Stimulated activated CD4-positive, alpha-beta T cell treated with anti-CD3 and anti-CD28 coated beads, TNF-alpha, amount 100 ng/mL, for 1 hour (primary cell): ENCODE measurements around the gene SEC14L1.
"Not testable (repeated sequence)": the region's sequence is repeated elsewhere in the genome, so short reads cannot be mapped to it uniquely, and the experiment has no call there.

Source experiments
- DNase-seq, 3 donors: peaks; one replicate each; pipeline ENCODE4 v3.0.0-alpha.2; 2020; ENCODE audit warnings: low read depth in 3 of 3, low spot score in 1 of 3

Gene SEC14L1

GRCh38 chr17:77140878-77141767, at the start of gene SEC14L1:
Gene SEC14L1 (plus strand): TSS chr17:77140969. CDS start chr17:77143597, 2,628 bp downstream.
- DNase-seq = peak in 1 of 3 donors; percentile 12

DNA sequence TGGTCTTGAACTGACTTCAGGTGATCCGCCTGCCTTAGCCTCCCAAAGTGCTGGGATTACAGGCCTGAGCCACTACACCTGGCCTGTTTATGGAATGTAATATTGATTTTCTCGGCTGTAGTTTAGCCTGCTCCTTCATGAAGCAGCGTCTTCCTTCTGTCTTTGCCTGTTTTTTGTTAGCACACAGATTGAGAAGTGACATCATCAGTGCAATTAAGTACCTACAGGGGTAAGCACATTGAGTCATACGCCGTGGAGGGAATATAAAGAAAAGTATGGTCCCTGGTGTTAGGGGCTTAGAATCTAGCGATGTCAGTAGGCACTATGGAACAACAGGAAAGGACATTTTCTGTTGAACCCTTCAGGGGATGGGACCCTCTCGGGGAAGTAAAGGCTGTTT, 48.7 kb upstream of the SEC14L1 start:
- DNase-seq = no peak

- no peak for DNase-seq
Measured at GRCh38 chr17:77095461-77095860, 45.3 kb upstream of the SEC14L1 start.

DNA sequence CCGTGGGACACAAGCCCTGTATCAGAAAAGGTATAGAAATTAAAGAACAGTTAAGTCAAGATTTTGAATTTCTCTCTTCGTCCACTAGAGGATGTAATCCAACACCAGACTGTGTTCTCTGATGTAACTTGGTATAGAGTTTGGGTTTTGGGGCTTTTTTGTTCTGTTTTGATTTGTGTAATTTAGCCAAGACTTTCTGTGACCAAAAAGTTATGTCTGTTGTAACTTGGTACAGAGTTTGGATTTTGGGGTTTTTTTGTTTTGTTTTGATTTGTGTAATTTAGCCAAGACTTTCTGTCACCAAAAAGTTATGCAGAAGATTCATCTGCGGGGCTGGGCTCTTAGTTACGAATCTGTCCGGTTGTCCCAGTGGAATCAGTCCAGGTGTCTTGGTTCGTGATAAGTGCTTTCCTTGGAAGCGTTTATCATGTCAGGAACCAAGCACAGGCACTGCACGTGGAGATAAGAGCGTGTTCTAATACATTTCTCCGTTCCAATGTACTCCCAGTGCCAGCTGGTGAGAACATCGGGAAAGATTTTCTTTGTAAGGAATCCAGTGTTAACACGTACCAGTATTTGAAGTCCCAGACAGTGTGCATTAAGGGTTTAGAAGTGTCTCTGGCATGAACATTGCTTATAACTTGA, 44.1 kb upstream of the SEC14L1 start:
- DNase-seq = no peak

DNA sequence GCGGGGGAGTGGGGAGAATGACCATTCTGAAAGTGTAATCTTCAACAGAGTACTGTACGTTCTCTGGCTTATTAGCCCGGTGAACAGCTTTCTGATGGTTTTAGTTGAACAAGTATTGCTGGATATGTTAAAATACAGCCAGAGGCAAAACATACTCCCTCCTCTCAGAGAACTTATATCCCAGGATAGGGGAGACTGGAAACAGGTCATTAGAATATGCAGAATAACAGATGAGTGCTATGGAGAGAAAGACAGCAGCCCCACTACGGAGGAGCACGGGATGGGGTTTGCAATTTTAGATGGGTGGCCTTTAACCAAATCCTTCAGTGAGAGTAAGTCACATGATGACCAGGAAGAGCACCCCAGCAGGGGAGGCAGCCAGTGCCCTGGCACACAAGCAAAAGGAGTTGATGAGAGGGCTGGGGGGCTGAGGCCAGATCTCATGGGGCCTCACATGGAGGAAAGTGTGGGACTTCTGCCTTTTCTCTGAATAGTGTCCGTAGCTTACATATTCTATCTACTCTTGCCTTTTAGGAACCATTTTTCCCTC, 43.1 kb upstream of the SEC14L1 start:
- no peak for DNase-seq

DNA sequence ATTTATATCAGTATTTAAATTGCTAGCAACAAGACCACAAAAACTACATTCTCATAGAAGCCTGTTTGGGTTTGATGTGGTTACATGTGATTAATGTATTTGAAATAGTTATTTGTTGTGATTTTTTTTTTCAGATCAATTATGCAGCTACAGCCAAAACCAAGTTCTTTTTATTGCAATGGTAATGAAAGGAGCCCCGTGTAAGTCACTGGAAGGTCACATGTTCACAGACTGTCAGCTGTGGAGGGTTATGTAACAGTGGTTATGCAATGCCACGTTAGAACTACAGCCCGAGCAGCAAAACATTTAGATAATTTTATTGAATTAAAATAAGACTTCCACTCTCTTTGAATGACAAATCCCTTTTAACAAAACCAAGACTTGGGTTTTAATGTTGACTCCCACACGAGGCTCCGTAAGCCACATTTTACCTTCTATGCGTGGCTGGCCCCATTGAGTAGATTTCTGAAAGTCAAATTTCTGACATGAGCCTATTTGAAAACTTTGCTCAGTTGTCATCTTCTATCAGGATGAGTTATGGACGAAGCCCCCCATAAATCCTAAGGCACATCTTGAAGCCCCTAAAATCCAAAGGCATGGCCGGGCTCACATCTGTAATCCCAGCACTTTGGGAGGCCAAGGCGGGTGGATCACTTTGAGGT, 41.8 kb upstream of the SEC14L1 start:
- no peak for DNase-seq

GRCh38 chr17:77099997-77100396, 40.8 kb upstream of the SEC14L1 start:
- no peak for DNase-seq

- DNase-seq = no peak
Measured at GRCh38 chr17:77101521-77102410, 39.0 kb upstream of the SEC14L1 start.

- not testable (repeated sequence) for DNase-seq
Measured at GRCh38 chr17:77102411-77103134, 38.2 kb upstream of the SEC14L1 start.

- DNase-seq = no peak
Measured at GRCh38 chr17:77105706-77106105, 35.1 kb upstream of the SEC14L1 start.

DNA sequence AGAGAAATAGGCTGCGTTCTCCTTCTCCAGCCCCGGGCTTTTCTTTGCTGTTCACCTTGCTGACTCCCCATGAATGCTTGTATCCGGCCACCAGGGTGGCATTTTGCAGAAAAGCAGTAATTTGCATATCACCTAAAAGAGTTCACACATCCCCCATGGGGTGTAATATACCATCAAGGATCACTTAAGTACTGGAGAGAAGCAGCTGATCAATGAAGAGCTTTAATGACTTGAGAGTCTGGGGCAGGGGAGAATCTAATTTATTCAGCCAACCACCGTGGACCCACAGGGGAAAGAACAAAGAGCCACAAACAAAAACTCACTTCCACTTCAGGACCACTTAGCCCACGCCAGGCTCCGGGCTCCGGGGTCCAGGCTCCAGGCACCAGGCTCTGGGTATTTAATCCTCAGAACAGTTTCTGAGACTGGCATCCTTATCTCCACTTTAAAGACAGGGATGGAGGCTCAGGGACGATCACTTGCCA, 33.9 kb upstream of the SEC14L1 start:
- DNase-seq = no peak

DNA sequence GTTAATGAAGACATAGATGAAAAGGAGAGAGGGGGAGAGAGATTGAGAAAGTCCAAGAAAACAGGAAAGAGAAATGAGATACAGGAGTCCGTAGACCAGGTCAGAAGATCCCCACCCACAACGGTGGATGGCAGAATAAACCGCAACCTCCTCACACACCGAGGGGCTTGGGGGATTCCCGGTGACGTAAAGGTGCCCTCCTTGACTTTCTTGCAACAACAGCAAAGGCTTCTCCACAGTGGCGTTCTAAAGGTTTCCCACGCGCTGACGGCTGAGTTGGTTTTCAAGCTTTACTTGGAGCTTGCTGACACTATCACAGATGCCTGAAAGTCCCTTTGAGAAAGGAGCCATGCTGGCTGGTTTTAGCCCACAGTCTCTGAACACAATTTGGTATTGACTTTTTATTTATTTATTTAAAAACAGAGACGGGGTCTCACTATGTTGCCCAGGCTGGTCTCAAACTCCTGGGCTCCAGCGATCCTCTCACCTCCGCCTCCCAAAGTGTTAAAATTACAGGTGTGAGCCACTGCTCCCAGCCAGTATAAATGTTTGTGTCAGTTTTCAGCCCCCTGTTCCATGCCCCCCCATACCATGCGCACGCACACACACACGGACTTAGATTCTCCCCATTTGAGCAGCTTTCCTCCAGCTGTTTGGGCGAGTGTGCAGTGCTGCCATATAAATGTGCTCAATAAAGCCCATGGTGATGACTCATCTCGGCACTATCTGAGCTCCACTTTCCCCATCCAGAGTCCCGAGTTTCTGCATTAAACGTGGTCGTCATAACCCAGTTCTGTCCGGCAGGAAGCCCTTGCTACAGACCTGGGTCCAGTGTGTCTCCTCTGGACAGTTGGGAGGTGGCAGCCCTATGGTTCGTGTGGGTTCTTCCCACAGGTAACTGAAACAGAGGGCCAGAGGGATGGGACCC, 33.0 kb upstream of the SEC14L1 start:
- DNase-seq = peak in 1 of 3 donors; percentile 22

DNA sequence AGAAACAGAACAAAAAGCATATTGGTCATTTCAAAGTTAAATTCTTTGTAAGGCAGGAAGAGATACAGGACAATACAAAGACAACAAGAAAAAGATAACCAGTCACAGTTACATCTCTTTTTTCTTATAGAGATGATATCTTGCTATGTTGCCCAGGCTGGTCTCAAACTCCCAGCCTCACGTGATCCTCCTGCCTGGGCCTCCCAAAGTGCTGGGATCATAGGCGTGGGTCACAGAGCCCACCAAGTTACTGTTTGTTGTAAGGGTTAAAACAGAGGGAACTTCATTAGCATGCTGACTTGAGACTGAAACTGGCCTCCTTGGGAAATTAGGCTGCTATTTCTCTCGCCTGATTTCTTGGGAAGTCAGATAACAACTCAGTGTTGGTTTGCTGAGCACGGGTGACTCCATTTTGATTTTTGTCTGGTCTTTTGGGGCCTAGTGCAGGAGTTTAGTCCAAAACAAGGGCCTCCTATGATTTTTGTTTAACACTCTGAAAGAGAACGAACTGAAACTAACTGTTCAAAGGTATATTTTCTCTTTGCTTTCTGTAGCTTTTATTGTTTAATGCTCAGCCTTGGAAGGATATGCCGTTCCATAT, 31.5 kb upstream of the SEC14L1 start:
- DNase-seq = no peak

- no peak for DNase-seq
Measured at GRCh38 chr17:77109764-77110359, 30.9 kb upstream of the SEC14L1 start.

GRCh38 chr17:77111165-77111933, 29.4 kb upstream of the SEC14L1 start:
- DNase-seq = not testable (repeated sequence)

GRCh38 chr17:77111934-77112296, 28.9 kb upstream of the SEC14L1 start:
- no peak for DNase-seq

DNA sequence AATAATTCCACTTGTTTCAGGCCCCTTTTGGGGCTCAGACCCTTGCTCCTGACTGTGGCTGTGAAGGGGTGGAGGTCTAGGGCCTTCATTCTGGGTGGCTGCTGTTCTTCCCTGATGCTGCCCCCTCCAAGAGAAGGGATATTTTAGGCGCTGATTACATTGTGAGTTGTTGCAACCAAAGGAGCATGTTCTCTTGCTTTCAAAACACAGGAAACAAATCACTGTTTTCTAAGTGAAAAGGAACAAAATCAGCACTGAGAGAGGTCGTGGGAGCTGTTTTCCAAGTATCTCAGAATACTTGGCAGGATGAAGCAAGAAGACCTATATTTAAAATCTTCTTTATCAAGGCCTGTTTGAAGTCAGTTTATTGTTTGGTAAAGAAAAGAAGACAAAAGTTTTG, 25.3 kb upstream of the SEC14L1 start:
- DNase-seq = no peak
